Effector memory CD4-positive, alpha-beta T cell (primary cell): ENCODE measurements around the gene SBK1.
A peak's percentile ranks its signal among the peaks of the same experiment; 100 is the strongest.

ENCODE experiments used
- DNase-seq, 3 donors: peaks; one replicate each; pipeline ENCODE4 v3.0.0-alpha.2; 2020
- H3K27ac ChIP-seq: 2 replicates; pipeline ENCODE4 v1.7.0; 2013; ENCODE audit warnings: mild to moderate bottlenecking, low read length, moderate library complexity; ENCODE audit not compliant: insufficient read depth, poor library complexity, severe bottlenecking
- H3K27me3 ChIP-seq: replicated peaks from 2 replicates; pipeline ENCODE4 v1.7.0; 2013; ENCODE audit warnings: mild to moderate bottlenecking, low read length; ENCODE audit not compliant: insufficient read depth, control insufficient read depth, poor library complexity, severe bottlenecking
- H3K36me3 ChIP-seq: 2 replicates; pipeline ENCODE4 v1.7.0; 2013; ENCODE audit warnings: mild to moderate bottlenecking, low read length, moderate library complexity; ENCODE audit not compliant: control insufficient read depth, insufficient read depth
- H3K4me1 ChIP-seq: 2 replicates; pipeline ENCODE4 v1.7.0; 2013; ENCODE audit warnings: low read length, mild to moderate bottlenecking; ENCODE audit not compliant: control insufficient read depth, insufficient read depth, poor library complexity, severe bottlenecking
- H3K4me3 ChIP-seq: 2 replicates; pipeline ENCODE4 v1.7.0; 2013; ENCODE audit warnings: low read length, low read depth, mild to moderate bottlenecking; ENCODE audit not compliant: insufficient read depth, poor library complexity, severe bottlenecking
- H3K9me3 ChIP-seq: 2 replicates; pipeline ENCODE4 v1.7.0; 2013; ENCODE audit warnings: mild to moderate bottlenecking, low read length, moderate library complexity; ENCODE audit not compliant: control insufficient read depth

Gene SBK1

GRCh38 chr16:28303132-28303531 lies 10.8 kb downstream of the SBK1 start:
- H3K27ac ChIP-seq, result no peak overlapping the region
- no peaks in the 10 kb centered on the region for H3K36me3 ChIP-seq
- no peak for DNase-seq
- H3K4me1 ChIP-seq, result peaks cover 11% of the 10 kb centered on the region
- H3K27me3 ChIP-seq, result no peaks in the 10 kb centered on the region
- no peak overlapping the region for H3K4me3 ChIP-seq
- H3K9me3 ChIP-seq, result no peaks in the 10 kb centered on the region

- Histone ChIP-seq H3K27me3 (no peaks in the 10 kb centered on the region), H3K4me1 (peaks cover 5% of the 10 kb centered on the region), H3K4me3 (no peak overlapping the region), H3K27ac (no peak overlapping the region), H3K36me3 (no peaks in the 10 kb centered on the region), H3K9me3 (no peaks in the 10 kb centered on the region)
- no peak for DNase-seq
Observed at GRCh38 chr16:28304214-28304613, 11.9 kb downstream of the SBK1 start.

- Histone ChIP-seq H3K27ac (no peak overlapping the region), H3K4me3 (no peak overlapping the region), H3K27me3 (no peaks in the 10 kb centered on the region), H3K9me3 (no peaks in the 10 kb centered on the region), H3K4me1 (peaks cover 39% of the 10 kb centered on the region), H3K36me3 (no peaks in the 10 kb centered on the region)
- DNase-seq, result no peak
Observed at GRCh38 chr16:28307936-28308335, 15.6 kb downstream of the SBK1 start.

- no peak for DNase-seq
- Histone ChIP-seq H3K9me3 (no peaks in the 10 kb centered on the region), H3K4me1 (peaks cover 39% of the 10 kb centered on the region), H3K27me3 (no peaks in the 10 kb centered on the region), H3K27ac (peak overlapping the region; percentile 74), H3K4me3 (no peak overlapping the region), H3K36me3 (no peaks in the 10 kb centered on the region)
Observed at GRCh38 chr16:28308794-28309584, 16.7 kb downstream of the SBK1 start.

- Histone ChIP-seq H3K27me3 (no peaks in the 10 kb centered on the region), H3K36me3 (no peaks in the 10 kb centered on the region), H3K4me1 (peaks cover 39% of the 10 kb centered on the region), H3K4me3 (peak overlapping the region; percentile 17), H3K9me3 (no peaks in the 10 kb centered on the region), H3K27ac (peak overlapping the region; percentile 74)
- peak; percentile 61 to 76 (median 73) for DNase-seq
Observed at GRCh38 chr16:28309811-28310311, 17.5 kb downstream of the SBK1 start.

GRCh38 chr16:28310796-28311195 lies 18.5 kb downstream of the SBK1 start:
- H3K27ac ChIP-seq, result peak overlapping the region; percentile 74
- no peak for DNase-seq
- no peaks in the 10 kb centered on the region for H3K27me3 ChIP-seq
- H3K4me3 ChIP-seq, result no peak overlapping the region
- H3K4me1 ChIP-seq, result peaks cover 39% of the 10 kb centered on the region
- H3K9me3 ChIP-seq, result no peaks in the 10 kb centered on the region
- no peaks in the 10 kb centered on the region for H3K36me3 ChIP-seq

- Histone ChIP-seq H3K27ac (peak overlapping the region; percentile 74), H3K27me3 (no peaks in the 10 kb centered on the region), H3K9me3 (no peaks in the 10 kb centered on the region), H3K36me3 (no peaks in the 10 kb centered on the region), H3K4me1 (peaks cover 39% of the 10 kb centered on the region), H3K4me3 (no peak overlapping the region)
- no peak for DNase-seq
Observed at GRCh38 chr16:28311413-28311812, 19.1 kb downstream of the SBK1 start.

GRCh38 chr16:28311913-28312312 lies 19.6 kb downstream of the SBK1 start:
- no peak overlapping the region for H3K4me3 ChIP-seq
- no peaks in the 10 kb centered on the region for H3K36me3 ChIP-seq
- DNase-seq, result no peak
- H3K27ac ChIP-seq, result peak overlapping the region; percentile 74
- H3K9me3 ChIP-seq, result no peaks in the 10 kb centered on the region
- H3K4me1 ChIP-seq, result peaks cover 43% of the 10 kb centered on the region
- no peaks in the 10 kb centered on the region for H3K27me3 ChIP-seq

- Histone ChIP-seq H3K4me1 (peaks cover 47% of the 10 kb centered on the region), H3K9me3 (no peaks in the 10 kb centered on the region), H3K27ac (peak overlapping the region; percentile 74), H3K36me3 (no peaks in the 10 kb centered on the region), H3K4me3 (no peak overlapping the region), H3K27me3 (no peaks in the 10 kb centered on the region)
- no peak for DNase-seq
Observed at GRCh38 chr16:28312327-28312726, 20.0 kb downstream of the SBK1 start.

GRCh38 chr16:28313587-28313986 lies 21.3 kb downstream of the SBK1 start:
- Histone ChIP-seq H3K27ac (no peak overlapping the region), H3K36me3 (peaks cover 5% of the 10 kb centered on the region), H3K4me3 (no peak overlapping the region), H3K9me3 (no peaks in the 10 kb centered on the region), H3K27me3 (no peaks in the 10 kb centered on the region), H3K4me1 (peaks cover 47% of the 10 kb centered on the region)
- DNase-seq, result no peak
